Stimulated activated CD4-positive, alpha-beta T cell treated with anti-CD3 and anti-CD28 coated beads, Interleukin-15, amount 100 ng/mL, for 48 hours (primary cell): Measurements from ENCODE around the gene SND1.

ENCODE experiments used
- DNase-seq, 2 donors: peaks; one replicate each; pipeline ENCODE4 v3.0.0-alpha.2; 2020; ENCODE audit warnings: low read depth in 2 of 2

SND1 gene

GRCh38 chr7:127995881-127996215 is 343.9 kb downstream of the SND1 start:
- no peak for DNase-seq

GRCh38 chr7:127996253-127997071 is 344.5 kb downstream of the SND1 start:
- no peak for DNase-seq

GRCh38 chr7:127997226-127997922 is 345.4 kb downstream of the SND1 start:
- DNase-seq: no peak

- DNase-seq: no peak
Observed at GRCh38 chr7:127998671-127999070, 346.7 kb downstream of the SND1 start.

GRCh38 chr7:128000048-128000447 is 348.1 kb downstream of the SND1 start:
- DNase-seq: no peak

GRCh38 chr7:128000854-128001265 is 348.9 kb downstream of the SND1 start:
- DNase-seq: no peak

- no peak for DNase-seq
Observed at GRCh38 chr7:128003167-128003566, 351.2 kb downstream of the SND1 start.

- no peak for DNase-seq
Observed at GRCh38 chr7:128003787-128004186, 351.8 kb downstream of the SND1 start.

GRCh38 chr7:128004623-128005022 is 352.6 kb downstream of the SND1 start:
- DNase-seq: no peak

- DNase-seq: no peak
Observed at GRCh38 chr7:128005117-128005516, 353.1 kb downstream of the SND1 start.

GRCh38 chr7:128005759-128006159 is 353.8 kb downstream of the SND1 start:
- no peak for DNase-seq

- DNase-seq: no peak
Observed at GRCh38 chr7:128006550-128007302, 354.7 kb downstream of the SND1 start.

GRCh38 chr7:128007303-128007680 is 355.3 kb downstream of the SND1 start:
- no peak for DNase-seq

GRCh38 chr7:128008141-128008540 is 356.1 kb downstream of the SND1 start:
- no peak for DNase-seq

- no peak for DNase-seq
Observed at GRCh38 chr7:128008744-128009143, 356.8 kb downstream of the SND1 start.

GRCh38 chr7:128010391-128011127 is 358.6 kb downstream of the SND1 start:
- no peak for DNase-seq

GRCh38 chr7:128011131-128011661 is 359.2 kb downstream of the SND1 start:
- DNase-seq: no peak

- no peak for DNase-seq
Observed at GRCh38 chr7:128014811-128015210, 362.8 kb downstream of the SND1 start.

- no peak for DNase-seq
Observed at GRCh38 chr7:128017460-128017859, 365.5 kb downstream of the SND1 start.

- DNase-seq: no peak
Observed at GRCh38 chr7:128017862-128018845, 366.2 kb downstream of the SND1 start.
